GM18508 (cell line): ENCODE data around the gene MYMX.
"Not testable (repeated sequence)": the region's sequence is repeated elsewhere in the genome, so short reads cannot be mapped to it uniquely, and the experiment has no call there.

Experiments used
- ATAC-seq: cut with Tn5 transposase; IDR thresholded peaks from one replicate; pipeline ENCODE4 v1.9.1; 2021; ENCODE audit warnings: moderate number of reproducible peaks; ENCODE audit not compliant: insufficient read depth, unreplicated experiment

Gene MYMX

DNA sequence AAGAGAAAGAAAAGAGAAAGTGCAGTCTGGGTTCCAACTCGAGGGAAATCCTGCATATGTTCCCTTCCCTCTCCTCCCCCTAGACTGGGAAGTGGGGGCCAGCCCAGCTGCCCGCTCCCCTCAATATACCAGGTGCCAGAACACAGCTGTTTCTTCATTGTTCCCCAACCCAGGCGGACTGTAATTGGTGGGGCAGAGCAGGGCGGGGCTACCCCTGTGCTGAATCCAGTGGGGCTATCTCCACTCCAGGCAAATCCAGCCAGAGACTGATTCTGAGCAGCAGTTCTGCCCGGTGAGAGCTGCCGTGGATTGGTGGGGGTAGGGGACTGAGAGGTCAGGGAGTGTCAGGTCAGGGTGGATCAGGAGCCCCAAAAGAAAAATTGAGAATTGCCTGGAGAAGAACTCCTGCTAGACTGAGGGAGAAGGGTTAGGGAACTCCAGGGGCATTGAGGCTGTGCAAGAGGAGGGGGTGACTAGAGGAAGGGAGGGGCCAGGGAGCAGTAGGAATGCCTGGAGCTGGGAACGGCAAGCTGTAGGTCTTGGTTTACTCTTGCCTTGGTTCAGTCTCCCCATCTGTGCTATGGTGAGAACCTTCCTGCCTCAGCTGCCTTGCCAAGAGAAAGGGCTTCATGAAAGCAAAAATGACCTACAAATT is at the start of gene MYMX:
MYMX (plus strand) TSS at position 250 of the 655 bp plus-strand sequence. CDS start 546 bp downstream, outside the sequence.
- ATAC-seq, result no peak

DNA sequence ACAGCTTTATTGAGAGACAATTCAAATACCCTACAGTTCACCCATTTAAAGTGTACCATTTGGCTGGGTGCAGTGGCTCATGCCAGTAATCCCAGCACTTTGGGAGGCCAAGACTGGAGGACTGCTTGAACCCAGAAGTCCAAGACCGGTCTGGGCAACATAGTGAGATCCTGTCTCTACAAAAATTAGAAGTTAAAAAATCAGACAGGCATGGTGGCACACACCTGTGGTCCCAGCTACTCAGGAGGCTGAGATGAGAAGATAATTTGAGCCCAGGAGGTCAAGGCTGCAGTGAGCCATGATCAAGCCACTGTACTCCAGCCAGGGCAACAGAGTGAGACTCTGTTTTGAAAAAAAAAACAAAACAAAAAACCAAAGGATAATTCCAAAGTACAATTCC is 49.2 kb upstream of the MYMX start:
- ATAC-seq, result no peak

DNA sequence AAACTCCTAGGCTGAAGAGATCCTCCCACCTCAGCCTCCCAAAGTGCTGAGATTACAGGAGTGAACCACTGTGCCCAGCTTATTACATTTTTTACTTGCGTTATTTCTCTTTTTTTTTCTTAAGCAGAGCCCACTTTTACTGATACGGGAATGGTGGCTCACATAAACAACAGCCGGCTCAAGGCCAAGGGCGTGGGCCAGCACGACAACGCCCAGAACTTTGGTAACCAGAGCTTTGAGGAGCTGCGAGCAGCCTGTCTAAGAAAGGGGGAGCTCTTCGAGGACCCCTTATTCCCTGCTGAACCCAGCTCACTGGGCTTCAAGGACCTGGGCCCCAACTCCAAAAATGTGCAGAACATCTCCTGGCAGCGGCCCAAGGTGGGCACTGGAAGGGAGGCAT is 47.6 kb upstream of the MYMX start:
- no peak for ATAC-seq

DNA sequence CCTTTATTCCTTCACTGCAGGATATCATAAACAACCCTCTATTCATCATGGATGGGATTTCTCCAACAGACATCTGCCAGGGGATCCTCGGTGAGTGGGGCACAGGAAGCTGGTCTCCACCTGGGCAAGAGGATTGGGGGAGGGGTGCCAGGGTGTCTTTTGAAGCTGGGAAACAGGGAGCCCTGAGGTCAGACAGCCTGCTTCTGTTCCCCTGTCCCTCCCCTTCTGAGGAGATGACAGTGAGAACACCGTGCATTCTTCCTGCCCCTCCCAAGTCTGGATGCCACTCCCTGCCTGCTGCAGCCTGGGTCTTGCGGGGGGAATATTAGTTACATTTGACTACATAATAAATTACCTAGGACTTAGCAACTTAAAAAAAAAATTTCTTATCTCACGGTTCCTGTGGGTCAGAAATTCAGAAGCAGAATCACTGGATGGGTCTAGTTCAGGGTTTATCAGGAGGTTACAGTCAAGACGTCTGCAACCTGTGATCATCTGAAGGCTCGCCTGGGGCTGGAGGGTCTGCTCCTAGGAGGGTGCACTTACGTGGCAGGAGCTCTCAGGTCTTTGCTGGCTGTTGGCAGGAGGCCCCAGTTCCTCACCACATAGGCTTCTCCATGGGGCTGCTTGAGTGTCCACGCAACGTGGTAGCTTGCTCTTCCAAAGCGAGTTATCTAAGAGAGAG is 46.7 kb upstream of the MYMX start:
- no peak for ATAC-seq

DNA sequence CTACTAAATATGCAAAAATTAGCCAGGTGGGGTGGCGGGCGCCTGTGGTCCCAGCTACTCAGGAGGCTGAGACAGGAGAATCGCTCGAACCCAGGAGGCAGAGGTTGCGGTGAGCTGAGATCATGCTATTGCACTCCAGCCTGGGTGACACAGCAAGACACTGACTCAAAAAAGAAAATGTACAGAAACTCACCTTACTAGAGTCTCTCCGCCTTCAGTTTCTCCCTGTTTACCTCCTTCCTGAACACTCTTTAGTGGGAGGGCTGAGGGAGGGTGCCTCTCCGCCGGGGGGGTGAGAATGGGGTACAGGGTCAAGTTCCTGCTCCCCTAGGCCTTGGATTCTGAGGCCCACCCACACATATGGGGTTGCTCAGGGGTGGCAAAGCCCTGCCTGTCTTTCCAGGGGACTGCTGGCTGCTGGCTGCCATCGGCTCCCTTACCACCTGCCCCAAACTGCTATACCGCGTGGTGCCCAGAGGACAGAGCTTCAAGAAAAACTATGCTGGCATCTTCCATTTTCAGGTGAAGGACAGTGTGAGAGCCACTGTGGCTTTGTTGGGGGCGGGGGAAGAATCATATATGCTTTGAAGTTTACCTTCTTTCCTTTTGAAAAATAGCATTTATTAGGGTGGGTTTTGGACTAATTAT is 44.7 kb upstream of the MYMX start:
- no peak for ATAC-seq

DNA sequence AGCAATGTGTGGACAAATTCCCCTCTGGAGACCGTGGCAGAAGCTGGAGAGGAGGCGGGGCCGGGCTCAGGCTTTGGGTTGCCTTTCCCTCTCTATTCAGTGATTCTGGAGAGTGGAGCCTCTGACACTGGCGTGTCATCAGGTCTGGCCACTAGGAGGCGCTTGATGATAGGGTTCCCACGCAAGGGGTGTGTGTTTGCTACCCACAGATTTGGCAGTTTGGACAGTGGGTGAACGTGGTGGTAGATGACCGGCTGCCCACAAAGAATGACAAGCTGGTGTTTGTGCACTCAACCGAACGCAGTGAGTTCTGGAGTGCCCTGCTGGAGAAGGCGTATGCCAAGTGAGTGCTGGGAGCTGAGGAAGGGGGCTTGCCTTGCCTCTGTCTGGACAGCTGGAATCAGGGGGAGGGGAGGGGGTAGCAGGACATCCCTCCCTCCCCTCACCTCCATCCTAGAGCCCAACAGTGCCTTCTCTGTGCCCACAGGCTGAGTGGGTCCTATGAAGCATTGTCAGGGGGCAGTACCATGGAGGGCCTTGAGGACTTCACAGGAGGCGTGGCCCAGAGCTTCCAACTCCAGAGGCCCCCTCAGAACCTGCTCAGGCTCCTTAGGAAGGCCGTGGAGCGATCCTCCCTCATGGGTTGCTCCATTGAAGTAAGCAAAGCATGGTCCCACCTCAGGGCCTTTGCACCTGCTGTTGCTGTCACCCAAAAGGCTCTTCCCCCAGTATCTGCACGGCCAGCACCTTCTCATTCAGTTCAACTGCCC is 43.8 kb upstream of the MYMX start:
- no peak for ATAC-seq

DNA sequence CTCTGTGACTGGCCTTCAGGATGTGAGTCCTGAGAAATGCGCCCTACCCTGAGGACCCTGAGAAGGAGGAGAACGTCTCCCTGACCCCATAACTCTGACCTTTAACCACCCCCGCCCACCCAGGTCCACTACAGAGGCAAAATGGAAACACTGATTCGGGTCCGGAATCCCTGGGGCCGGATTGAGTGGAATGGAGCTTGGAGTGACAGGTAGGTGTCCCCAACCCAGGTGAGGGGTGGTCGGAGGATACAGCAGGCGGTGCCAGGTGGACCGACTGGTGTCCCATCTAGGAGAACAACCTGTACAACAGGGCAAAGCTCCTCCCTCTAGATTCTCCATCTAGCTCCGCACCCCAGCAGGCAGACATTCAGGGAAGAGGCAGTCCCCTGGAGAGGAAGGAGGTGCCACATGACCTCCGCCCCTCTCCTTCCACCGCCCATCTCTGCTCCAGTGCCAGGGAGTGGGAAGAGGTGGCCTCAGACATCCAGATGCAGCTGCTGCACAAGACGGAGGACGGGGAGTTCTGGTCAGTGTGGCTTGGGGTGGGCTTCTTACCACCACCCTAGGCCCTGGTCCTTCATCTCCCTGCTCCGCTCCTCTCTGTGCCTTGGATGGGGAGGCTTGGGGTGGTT is 40.5 kb upstream of the MYMX start:
- no peak for ATAC-seq

DNA sequence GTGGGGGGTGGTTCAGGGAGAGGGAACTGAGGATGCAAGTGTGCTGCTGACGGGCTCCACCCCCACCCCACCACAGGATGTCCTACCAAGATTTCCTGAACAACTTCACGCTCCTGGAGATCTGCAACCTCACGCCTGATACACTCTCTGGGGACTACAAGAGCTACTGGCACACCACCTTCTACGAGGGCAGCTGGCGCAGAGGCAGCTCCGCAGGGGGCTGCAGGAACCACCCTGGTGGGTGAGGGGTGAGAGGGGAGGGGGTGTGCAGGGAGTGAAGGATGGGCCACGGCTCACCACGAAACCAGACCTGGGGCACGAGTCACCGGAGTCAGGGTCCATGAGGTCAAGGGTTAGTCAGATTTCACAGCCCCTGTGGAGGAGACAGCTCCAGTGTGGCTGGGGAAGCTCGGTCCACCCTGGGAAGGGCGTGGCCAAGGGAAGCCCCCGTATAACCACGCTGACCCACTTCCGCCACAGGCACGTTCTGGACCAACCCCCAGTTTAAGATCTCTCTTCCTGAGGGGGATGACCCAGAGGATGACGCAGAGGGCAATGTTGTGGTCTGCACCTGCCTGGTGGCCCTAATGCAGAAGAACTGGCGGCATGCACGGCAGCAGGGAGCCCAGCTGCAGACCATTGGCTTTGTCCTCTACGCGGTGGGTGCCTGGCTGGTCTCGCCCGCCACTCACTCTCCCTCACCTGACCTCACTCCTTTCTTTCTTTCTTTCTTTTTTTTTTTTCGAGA is 39.8 kb upstream of the MYMX start:
- no peak for ATAC-seq

DNA sequence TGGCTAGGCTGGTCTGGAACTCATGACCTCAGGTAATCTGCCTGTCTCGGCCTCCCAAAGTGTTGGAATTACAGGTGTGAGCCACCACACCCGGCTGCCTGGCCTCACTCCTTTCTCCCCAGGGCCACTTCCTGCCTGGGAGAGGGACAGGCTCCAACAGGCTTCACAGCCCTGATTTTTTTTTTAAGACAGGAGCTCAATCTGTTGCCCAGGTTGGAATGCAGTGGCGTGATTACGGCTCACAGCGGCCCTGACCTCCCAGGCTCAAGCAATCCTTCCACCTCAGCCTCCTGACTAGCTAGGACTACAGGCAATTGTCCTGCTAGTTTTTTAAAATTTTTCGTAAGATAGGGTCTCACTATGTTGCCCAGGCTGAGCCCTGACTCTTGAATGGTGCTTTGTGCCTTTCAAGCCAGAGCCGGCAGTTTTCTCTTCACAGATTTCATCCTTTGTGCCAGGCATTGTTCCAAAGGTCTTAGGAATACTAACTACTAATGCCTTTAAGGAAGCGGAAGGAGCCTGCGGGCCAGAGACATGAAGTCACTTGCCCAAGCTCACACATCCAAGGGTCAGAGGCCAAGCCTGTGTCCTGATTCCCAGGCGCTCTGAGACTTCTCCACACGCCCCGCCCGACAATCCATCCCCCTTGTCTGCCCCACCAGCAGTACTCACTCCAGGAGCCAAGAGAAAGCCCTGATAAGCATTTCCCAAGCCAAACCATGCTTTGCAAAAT is 38.9 kb upstream of the MYMX start:
- no peak for ATAC-seq

DNA sequence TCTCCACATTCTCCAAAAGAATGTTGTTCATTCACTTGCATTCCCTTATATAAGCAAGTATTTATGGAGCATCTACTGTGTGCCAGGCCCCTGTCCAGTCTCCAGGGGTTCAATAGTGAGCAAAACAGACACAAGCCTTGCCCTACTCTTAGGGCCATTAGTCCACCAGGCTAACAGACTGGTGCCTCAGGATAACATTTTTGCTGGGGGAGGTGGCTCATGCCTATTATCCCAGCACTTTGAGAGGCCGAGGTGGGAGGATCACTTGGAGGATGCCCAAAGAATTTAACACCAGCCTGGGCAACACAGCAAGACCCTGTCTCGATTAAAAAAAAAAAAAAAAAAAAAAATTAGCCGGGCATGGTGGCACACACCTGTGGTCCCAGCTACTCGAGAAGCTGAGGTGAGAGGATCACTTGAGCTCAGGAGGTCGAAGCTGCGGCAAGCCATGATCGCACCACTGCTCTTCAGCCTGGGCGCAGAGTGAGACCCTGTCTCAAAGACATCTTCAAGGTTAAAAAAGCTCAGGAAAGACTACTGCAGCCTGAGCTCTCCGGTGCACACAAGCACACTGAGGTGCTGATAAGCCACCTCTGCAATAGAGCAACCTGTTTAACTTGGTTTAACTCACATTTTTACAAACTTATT is 38.2 kb upstream of the MYMX start:
- ATAC-seq, result no peak

DNA sequence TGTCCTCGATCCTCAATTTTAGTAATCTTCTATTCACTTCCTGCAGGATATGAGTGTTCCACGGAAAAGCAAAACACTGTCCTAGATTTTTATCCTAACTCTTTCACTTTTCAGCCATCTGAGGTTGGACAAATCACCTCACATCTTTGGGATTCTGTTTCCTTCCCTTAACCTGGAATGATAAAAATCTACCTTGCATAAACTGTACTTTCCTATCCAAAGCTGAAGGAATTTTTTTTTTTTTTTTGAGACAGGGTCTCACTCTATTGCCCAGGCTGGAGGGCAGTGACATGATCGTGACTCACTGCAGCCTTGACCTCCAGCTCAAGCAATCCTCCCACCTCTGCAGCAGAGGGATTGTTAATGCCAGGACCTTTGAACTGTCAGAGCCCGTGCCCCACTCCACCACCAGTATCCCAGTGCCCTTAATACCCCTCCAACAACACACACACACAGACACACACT is 37.6 kb upstream of the MYMX start:
- no peak for ATAC-seq

DNA sequence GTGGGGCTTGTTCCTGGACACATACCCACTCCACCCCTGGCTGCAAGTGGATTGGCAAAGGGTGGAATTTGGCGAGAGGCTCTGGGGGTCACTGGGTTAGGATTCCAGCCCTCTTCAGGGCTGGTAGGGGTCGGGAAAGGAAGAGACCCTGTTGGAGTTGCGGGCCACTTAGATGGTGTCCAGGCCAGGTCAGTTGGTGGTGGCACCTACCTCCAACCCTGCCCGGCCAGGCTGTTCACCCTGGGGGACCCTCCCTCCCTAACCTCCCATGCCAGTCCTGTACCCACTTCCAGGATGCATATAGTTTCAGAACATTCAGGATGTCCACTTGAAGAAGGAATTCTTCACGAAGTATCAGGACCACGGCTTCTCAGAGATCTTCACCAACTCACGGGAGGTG is 37.1 kb upstream of the MYMX start:
- ATAC-seq, result no peak

DNA sequence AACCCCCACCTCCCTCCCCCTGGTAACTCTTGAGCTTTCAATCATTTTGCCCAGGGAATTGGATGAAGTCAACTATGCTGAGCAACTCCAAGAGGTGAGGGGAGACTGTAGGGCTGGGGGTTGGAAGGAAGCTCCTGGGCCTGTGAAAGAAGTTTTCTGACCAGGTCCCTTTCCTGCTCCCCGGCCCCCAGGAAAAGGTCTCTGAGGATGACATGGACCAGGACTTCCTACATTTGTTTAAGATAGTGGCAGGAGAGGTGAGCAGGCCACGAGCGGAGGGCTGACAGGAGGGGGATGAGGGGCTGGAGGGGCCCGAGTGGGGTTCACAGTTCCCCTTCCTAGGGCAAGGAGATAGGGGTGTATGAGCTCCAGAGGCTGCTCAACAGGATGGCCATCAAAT is 36.3 kb upstream of the MYMX start:
- no peak for ATAC-seq

DNA sequence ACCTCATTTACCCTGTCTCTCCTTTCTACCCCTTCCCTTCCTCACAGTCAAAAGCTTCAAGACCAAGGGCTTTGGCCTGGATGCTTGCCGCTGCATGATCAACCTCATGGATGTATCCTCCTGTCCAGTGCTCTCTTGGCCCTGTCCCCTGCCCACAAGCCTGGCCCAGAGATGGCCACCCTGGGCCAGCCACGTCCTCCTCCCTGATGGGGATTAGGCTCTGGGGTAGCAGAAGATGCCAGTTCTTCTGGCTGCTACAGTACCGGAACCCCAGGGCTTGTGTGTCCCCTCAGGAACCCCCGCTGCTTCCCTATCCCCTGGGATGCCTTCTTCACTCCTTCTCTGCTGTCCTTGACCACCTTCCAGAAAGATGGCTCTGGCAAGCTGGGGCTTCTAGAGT is 35.8 kb upstream of the MYMX start:
- ATAC-seq, result no peak

DNA sequence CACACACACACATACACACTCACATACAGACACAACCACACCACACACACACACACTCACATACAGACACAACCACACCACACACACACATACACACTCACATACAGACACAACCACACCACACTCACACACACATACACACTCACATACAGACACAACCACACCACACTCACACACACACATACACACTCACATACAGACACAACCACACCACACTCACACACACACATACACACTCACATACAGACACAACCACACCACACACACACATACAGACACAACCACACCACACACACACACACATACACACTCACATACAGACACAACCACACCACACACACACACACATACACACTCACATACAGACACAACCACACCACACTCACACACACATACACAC is 34.9 kb upstream of the MYMX start:
- not testable (repeated sequence) for ATAC-seq

DNA sequence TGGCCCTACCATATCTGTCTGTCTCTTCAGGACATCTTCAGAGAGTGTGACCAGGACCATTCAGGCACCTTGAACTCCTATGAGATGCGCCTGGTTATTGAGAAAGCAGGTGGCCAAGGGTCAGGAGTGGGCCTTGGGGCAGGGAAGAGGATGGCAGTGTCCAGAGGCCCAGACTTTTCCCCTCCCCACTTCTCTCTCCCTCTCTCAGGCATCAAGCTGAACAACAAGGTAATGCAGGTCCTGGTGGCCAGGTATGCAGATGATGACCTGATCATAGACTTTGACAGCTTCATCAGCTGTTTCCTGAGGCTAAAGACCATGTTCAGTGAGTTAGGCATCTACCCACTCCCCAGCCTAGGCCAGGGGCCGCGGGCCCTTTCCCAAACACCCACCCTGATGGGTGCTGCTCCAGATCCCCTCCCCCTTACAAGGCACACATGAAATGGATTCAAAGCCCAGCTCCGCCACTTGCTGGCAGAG is 33.8 kb upstream of the MYMX start:
- ATAC-seq, result no peak

DNA sequence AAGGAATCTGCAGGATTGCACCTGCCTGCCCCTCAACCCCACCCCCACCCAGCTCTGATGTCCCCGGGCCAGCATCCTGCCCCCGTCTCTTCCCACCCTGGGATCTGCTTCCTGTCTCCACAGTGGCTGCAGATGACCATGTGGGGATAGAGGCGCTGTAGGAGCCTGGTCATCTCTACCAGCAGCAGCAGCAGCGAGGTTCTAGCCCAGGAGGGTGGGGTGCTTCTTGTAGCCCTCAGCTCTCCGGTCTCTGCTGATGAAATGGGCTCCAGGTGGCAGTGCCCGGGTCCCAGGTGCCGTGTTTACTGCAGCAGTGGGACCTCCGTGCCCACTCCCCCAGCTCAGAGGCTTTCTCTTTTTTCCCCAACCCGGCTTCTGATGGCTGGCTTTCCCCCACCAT is 32.9 kb upstream of the MYMX start:
- ATAC-seq, result no peak

DNA sequence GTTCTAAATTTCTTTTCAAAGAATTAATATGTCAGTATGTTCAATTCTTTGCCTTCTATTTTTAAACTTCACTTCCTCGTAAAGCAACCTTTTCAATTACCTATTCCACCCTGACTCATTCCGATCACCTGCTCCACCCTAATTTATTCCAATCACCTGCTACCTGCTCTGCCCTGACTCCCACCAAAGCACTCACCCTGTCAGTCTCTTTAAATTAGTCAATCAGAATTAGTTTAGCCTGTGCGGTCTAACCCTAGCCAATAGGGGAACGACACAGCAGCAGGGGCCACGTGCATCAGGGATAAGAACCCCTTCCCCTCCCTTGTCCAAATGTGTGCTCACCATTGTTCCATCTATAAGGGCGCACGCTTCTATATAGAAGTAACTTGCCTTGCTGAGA is 31.4 kb upstream of the MYMX start:
- ATAC-seq, result not testable (repeated sequence)
